Endothelial cell of umbilical vein (primary cell): ENCODE results near the gene MACROH2A1.

Experiments used
- POLR2A ChIP-seq: IDR thresholded peaks from 2 replicates; pipeline ENCODE4 v1.6.1; 2012; ENCODE audit warnings: low read depth, mild to moderate bottlenecking, control low read depth, low read length
- TF ChIP-seq, protein P1 (sequence below), 2 donors: IDR thresholded peaks; 1 replicate in 1 of 2; 2 replicates in 1 of 2; pipeline ENCODE4 v1.5.1; 2011; ENCODE audit warnings: low read length in 2 of 2, mild to moderate bottlenecking in 2 of 2, moderate library complexity in 2 of 2, control low read depth in 1 of 2, inconsistent platforms in 1 of 2, low read depth in 1 of 2; ENCODE audit not compliant: insufficient read depth in 1 of 2; ENCODE audit errors: extremely low read depth in 1 of 2

- TF ChIP-seq POLR2A = no peak
- TF ChIP-seq, protein P1, sequence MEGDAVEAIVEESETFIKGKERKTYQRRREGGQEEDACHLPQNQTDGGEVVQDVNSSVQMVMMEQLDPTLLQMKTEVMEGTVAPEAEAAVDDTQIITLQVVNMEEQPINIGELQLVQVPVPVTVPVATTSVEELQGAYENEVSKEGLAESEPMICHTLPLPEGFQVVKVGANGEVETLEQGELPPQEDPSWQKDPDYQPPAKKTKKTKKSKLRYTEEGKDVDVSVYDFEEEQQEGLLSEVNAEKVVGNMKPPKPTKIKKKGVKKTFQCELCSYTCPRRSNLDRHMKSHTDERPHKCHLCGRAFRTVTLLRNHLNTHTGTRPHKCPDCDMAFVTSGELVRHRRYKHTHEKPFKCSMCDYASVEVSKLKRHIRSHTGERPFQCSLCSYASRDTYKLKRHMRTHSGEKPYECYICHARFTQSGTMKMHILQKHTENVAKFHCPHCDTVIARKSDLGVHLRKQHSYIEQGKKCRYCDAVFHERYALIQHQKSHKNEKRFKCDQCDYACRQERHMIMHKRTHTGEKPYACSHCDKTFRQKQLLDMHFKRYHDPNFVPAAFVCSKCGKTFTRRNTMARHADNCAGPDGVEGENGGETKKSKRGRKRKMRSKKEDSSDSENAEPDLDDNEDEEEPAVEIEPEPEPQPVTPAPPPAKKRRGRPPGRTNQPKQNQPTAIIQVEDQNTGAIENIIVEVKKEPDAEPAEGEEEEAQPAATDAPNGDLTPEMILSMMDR (IDR thresholded peaks at IDR 0.05; ENCODE audit: extremely low read depth in 1 of 2, insufficient read depth in 1 of 2, low read depth in 1 of 2, low read length in 2 of 2) = no peak
Observed at GRCh38 chr5:135320718-135321484, 78.1 kb downstream of the MACROH2A1 start.
